Embryonic facial prominence (tissue), 1 donor: Measurements from ENCODE around the gene CD8B.

ENCODE experiments used
- DNase-seq: peaks from one replicate; pipeline ENCODE4 v3.0.0-alpha.2; 2016; ENCODE audit errors: extremely low spot score

CD8B gene

GRCh38 chr2:86774862-86775261 is 86.8 kb downstream of the CD8B start:
- no peak for DNase-seq

GRCh38 chr2:86772611-86773010 is 89.1 kb downstream of the CD8B start:
- no peak for DNase-seq

GRCh38 chr2:86770816-86771301 is 90.8 kb downstream of the CD8B start:
- no peak for DNase-seq

DNA sequence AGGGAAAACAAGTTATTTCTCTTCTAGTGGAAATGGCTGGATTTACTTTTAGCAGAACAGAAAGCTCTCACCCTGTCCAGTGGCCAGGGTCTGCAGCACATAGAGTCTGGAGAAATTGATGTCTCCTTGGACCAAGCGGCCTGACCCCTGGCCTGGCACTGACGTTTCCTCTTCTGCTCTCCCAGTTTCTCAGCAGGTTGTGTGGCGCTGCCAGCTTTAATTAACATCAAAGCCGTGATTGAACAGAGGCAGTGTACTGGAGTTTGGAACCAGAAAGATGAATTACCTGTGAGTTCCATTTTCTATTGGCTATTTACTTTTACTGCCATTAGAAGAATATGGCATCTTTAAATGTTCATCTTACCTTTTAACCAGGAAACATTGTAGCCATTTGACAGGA is 91.8 kb downstream of the CD8B start:
- DNase-seq = no peak

DNA sequence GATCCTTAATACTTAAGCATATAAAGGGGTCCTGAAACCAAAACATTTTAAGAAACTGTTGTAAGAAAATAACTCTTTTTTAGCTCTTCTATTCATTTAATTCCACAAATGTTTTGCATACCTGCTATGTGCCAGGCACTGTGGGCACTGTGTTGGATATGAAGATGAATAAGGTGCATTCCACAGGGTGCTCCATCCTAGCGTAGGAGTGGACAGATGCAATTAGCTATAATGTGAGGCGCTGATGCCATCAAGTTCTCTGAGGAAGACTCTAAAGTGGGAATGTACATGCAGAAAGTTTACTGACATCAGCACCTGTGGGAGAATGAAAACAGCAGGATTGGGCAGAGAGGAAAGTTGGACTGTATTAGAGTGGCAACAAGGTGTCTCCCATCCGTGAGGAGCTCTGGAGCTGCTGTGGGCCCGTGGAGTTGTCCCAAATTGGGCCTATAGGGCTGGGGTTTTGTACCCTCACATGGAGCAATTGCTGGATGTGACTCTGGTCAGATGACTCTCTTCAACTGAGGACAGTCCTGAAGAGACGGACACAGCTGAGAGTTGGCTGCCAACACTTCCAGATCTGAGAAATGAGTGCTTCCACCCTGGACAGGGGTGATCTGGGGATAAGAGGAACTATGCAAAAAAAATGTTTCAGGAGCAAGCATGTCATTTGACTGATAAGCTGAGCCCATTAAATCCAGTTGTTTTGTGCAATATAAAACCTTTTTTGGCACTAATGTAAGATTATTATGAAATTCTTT is 93.3 kb downstream of the CD8B start:
- DNase-seq = no peak
